HG03378 (cell line): Measurements from ENCODE around the gene RHBDD2.
"Not testable (repeated sequence)": the region's sequence is repeated elsewhere in the genome, so short reads cannot be mapped to it uniquely, and the experiment has no call there.

Experiments used
- ATAC-seq: cut with Tn5 transposase; IDR thresholded peaks from one replicate; pipeline ENCODE4 v1.9.1; 2021; ENCODE audit warnings: mild to moderate bottlenecking, moderate library complexity; ENCODE audit not compliant: unreplicated experiment

Gene RHBDD2

DNA sequence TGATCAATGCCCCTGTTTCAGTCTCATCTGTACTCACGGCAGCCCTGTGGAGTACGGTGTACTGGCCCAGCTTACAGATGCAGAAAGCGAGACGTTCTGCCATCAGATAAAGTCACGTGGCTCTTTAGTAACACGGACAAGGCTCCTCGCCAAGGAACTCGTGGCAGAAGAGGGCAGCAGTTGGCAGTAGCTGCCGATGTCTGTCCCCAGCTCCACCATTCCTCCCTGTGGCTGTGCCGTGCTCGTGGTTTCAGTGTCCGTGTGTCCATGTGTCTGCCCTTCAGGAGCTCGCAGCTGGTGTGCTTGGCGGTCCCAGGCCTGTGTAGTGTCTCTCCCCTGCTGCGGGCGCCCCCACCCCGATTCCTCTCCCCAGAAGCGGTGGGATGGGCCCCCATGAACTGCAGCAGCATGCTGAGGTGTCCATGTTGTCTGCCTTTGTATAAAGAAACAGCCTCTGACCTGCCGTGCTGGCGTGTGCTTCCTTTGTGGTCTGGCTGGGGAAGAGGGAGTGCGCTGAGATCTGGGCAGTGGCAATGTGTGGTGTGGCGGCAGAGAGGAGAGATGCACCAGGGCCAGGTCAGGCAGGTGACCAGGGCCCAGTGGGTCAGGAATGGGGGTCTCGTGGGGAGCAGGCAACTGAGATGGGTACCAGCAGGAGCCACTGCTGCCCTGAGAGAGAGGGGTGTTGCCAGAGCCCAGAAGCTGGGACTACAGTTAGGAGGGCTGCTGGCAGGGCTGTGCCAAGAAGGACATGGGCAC is 9.8 kb downstream of the RHBDD2 start:
- ATAC-seq: no peak

- ATAC-seq: no peak
Measured at GRCh38 chr7:75889223-75889825, 10.5 kb downstream of the RHBDD2 start.

GRCh38 chr7:75889826-75890225 is 11.0 kb downstream of the RHBDD2 start:
- ATAC-seq: no peak

DNA sequence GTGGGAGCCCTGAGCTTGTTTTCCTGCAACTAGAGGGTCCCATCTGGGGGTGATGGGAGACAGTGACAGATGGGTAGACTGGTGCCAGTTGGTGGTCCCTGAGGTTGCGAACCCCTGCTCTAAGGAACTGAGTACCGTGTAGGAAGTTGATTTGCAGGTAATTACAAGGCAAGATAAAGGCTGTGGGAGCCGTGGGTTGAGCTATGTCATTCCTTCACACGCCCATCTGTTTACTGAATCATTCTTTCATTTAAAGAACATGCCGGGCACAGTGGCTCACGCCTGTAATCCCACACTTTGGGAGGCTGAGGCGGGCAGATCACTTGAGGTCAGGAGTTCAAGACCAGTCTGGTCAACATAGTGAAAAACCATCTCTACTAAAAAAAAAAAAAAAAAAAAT is 12.4 kb downstream of the RHBDD2 start:
- not testable (repeated sequence) for ATAC-seq

- ATAC-seq: no peak
Measured at GRCh38 chr7:75891815-75892411, 13.1 kb downstream of the RHBDD2 start.

- no peak for ATAC-seq
Measured at GRCh38 chr7:75892634-75893272, 13.9 kb downstream of the RHBDD2 start.

DNA sequence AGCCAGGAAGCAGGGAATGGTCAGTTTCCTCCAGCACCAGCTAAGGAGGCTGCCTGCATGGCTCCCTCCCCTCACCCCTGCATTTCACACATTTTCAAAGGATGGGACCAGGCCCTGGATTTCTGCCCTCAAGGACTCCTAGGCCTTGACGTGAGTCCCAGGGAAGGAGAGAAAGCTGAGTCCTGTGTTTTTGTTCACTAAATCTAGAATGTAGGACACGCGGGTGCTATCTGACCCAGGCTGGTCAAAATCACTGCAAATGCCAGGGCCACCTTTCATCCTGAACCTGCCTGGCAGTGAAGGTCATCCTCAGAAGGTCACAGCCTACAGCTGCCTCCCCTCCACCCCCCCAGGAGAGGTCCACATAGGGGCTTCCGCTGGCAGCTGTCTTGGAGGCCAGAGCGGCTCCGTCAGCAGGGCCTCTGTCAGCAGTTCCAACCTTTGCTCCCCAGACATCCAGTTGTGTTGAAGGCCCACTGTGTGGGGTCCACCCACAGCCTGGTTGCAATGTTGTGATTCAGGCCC is 18.0 kb downstream of the RHBDD2 start:
- ATAC-seq: no peak

- ATAC-seq: no peak
Measured at GRCh38 chr7:75900617-75901315, 21.9 kb downstream of the RHBDD2 start.

GRCh38 chr7:75905785-75906604 is 27.2 kb downstream of the RHBDD2 start:
- no peak for ATAC-seq

DNA sequence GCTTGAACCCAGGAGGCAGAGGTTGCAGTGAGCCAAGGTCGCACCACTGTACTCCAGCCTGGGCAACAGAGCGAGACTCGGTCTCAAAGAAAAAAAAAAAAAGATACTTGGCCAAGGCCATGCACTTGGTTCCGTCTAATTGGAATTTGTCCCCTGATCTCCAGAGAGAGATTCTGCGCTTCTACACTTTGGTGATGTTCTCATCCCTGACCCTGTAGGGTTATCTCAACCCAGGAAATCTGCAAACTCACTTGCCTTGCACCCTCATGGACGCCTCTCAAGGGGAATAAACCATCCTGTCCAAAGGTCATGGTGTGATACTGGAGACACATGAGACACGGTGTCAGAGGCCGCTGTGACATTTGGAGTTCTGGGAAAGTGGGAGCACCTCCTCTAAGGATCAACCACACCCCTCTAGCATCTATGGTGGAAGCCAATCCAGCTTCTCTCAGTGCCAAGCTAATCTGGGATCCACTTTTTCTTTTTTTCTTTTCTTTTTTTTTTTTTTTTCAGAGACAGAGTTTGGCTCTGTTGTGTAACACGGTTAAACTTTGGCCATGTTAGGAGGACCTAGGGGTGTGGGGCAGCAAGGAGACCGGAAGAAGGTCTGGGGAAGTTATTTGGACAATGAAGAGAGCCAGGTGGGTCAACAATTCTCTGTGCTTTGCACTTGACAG is 28.3 kb downstream of the RHBDD2 start:
- no peak for ATAC-seq

DNA sequence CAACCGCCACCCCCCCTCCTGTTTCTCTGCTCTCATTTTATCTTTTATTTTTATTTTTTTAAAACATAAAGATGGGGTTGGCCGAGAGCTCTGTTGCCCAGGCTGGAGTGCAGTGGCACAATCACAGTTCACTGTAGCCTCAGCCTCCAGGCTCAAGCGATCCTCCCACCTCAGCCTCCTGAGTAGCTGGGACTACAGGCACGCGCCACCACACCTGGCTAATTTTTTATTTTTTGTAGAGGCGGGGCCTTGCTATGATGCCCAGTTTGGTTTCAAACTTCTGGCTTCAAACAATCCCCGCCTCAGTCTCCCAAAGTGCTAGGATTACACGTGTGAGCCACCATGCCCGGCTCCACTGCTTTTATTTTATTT is 28.8 kb downstream of the RHBDD2 start:
- not testable (repeated sequence) for ATAC-seq

DNA sequence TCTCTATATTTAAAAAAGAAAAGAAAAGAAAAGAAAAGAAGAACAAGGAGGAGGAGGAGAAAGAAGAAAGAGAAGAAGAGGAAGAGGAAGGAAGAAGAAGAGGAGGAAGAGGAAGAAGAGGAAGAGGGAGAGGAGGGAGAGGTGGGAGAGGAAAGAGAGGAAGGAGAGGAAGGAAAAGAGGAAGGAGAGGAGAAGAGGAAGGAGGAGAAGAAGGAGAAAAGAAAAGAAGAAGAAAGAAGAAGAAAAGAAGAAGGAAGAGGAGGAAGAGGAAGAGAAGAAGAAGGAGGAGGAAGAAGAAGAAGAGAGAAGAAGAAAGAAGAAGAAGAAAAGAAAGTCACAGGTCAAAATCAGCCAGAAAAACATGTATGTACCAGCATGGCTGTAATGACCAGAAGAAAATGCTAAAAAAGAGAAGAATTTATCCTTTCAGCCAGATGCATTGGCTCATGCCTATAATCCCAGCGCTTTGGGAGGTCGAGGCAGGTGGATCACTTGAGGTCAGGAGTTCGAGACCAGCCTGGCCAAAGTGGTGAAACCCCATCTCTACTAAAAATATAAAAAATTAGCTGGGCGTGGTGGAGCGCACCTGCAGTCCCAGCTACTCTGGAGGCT is 30.8 kb downstream of the RHBDD2 start:
- ATAC-seq: no peak

DNA sequence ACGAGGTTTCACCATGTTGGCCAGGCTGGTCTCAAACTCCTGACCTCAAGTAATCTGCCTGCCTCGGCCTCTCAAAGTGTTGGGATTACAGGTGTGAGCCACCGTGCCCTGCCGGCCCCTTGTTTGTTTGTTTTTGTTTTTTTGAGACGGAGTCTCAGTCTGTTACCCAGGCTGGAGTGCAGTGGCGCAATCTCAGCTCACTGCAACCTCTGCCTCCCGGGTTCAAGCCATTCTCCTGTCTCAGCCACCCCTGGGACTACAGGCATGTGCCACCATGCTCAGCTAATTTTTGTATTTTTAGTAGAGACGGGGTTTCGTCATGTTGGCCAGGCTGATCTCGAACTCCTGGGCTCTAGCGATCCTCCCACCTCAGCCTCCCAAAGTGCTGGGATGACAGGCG is 32.4 kb downstream of the RHBDD2 start:
- ATAC-seq: not testable (repeated sequence)

- no peak for ATAC-seq
Measured at GRCh38 chr7:75913437-75913836, 34.6 kb downstream of the RHBDD2 start.

GRCh38 chr7:75914169-75914654 is 35.4 kb downstream of the RHBDD2 start:
- ATAC-seq: peak; percentile 5

DNA sequence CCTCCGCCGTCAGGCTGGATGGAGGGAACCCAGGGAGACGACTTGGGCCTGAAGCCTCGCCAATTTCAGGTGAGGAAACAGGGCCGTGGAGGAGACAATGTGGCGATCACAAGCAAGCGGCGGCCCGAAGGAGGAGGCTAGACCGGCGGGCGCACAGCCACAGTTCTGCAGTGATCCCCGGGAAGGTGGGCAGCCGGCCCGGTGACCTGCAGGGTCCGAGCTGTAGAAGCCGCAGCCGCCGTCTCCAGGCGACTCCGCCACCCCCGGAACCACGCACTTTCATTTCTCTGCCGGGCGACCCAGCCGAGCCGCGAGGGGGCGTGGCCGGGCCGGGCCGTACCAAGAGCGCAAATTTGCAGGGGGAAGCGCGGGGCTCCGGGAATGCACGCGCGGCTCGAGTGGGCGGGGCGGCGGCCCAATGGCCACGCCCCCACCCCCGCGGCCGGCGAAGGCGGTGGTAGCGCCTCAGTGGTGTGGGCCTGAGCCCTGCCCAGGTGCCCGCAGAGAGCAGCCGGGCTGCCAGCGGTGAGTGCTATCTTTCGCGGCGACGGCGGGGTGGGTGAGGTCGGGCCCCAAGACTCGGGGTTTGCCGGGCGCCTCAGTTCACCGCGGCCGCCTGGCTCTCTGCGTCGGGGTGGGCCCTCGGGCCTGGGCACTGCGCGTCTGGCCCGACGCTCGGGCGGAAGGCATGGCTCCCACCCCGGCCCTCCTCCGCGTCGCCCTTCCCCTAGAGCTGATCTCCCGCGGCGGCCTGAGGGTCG is 36.0 kb downstream of the RHBDD2 start, which contains the start of gene POR:
POR (plus strand) TSS at position 501 of the 761 bp plus-strand sequence. CDS start 38,847 bp downstream, outside the sequence.
- ATAC-seq: peak; percentile 78

DNA sequence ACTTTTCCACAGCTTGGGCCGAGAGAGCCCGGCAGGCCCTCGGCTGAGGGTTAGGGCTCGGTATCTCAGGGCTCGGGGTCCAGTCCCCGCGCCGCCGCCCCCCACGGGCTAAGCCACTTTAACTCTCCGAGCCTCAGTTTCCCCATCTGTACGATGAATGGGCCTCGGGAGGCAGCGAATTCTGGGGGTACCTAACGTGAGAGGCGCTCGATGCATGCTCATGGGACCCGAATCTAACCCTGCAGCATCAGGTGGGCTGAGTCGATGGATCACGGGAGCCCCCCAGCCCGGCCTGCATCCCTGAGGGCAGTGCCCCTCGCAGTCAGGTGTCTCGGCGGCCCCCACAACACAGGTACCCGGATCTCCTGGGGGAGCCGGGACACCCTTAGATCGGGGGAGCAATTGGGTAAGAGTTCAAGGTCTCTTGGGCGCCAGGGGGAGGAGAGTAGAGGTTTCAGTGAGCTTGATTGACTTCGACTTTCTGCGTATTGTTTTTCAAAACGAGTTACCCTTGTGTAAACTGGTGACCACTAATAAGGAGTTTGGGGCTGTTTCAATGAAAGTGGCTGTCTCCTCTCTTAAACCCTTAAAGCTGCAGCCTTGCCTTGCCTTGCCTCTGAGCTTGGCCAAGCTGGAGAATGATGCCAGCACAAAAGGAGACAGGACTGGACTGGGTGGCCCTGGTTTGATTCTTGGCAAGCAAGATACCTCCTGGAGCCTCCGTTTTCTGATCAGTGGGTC is 36.8 kb downstream of the RHBDD2 start:
- ATAC-seq: peak; percentile 11
